GM23338 (cell line): ENCODE results near the gene TNS3. TPM values are rescaled to one million over a fixed set of nuclear protein-coding genes. Genes with fewer than 3 reads are reported as not detected.

ENCODE experiments used
- ATAC-seq: fragments of 200-7000 bp; cut with Tn5 transposase; 3 replicates; pipeline ENCODE4 v1.9.1; 2020
- DNase-seq: peaks from one replicate; pipeline ENCODE4 v3.0.0-alpha.2; 2015; ENCODE audit warnings: low spot score
- H2AFZ ChIP-seq: fragments of 200-600 bp; sonication (generic); 2 replicates; pipeline ENCODE4 v1.8.0; 2016; ENCODE audit warnings: antibody characterized with exemption, mild to moderate bottlenecking, moderate library complexity
- H3F3A ChIP-seq: fragments of 200-600 bp; sonication (generic); replicated peaks from 2 replicates; pipeline ENCODE4 v1.8.0; 2017; ENCODE audit warnings: antibody characterized with exemption, mixed run types, low read depth
- H3K27ac ChIP-seq: fragments of 200-600 bp; sonication (generic); 2 replicates; pipeline ENCODE4 v1.6.1; 2016; ENCODE audit warnings: low read depth
- H3K27me3 ChIP-seq: fragments of 200-600 bp; sonication (generic); 2 replicates; pipeline ENCODE4 v1.8.0; 2016; ENCODE audit warnings: mild to moderate bottlenecking, mixed run types, moderate library complexity; ENCODE audit not compliant: insufficient read depth
- H3K36me3 ChIP-seq: fragments of 200-600 bp; sonication (generic); 2 replicates; pipeline ENCODE4 v1.8.0; 2016; ENCODE audit warnings: mild to moderate bottlenecking; ENCODE audit not compliant: insufficient read depth
- H3K4me1 ChIP-seq: fragments of 200-600 bp; sonication (generic); 2 replicates; pipeline ENCODE4 v1.8.0; 2016; ENCODE audit warnings: mild to moderate bottlenecking, moderate library complexity; ENCODE audit not compliant: insufficient read depth
- H3K4me2 ChIP-seq: fragments of 200-600 bp; sonication (generic); 2 replicates; pipeline ENCODE4 v1.7.1; 2017; ENCODE audit warnings: mixed run types
- H3K4me3 ChIP-seq: fragments of 200-600 bp; sonication (generic); 2 replicates; pipeline ENCODE4 v1.6.1; 2016; ENCODE audit warnings: mixed run types
- H3K79me2 ChIP-seq: fragments of 200-600 bp; sonication (generic); replicated peaks from 2 replicates; pipeline ENCODE4 v1.8.0; 2017; ENCODE audit warnings: mild to moderate bottlenecking; ENCODE audit not compliant: insufficient read depth
- H3K9me2 ChIP-seq: fragments of 200-600 bp; sonication (generic); 2 replicates; pipeline ENCODE4 v1.8.0; 2017; ENCODE audit not compliant: insufficient read depth
- H4K20me1 ChIP-seq: fragments of 200-600 bp; sonication (generic); replicated peaks from 2 replicates; pipeline ENCODE4 v1.8.0; 2017; ENCODE audit warnings: mild to moderate bottlenecking; ENCODE audit not compliant: insufficient read depth
- H3K27ac Mint-ChIP-seq: 2 replicates; pipeline ENCODE4 v1.8.0; 2020; ENCODE audit warnings: inconsistent platforms, mild to moderate bottlenecking, moderate library complexity, mixed read lengths
- H3K27me3 Mint-ChIP-seq: 3 replicates; pipeline ENCODE4 v1.8.0; 2022; ENCODE audit warnings: low read depth, mild to moderate bottlenecking, moderate library complexity, mixed read lengths, inconsistent platforms; ENCODE audit not compliant: insufficient read depth, poor library complexity
- H3K36me3 Mint-ChIP-seq: 3 replicates; pipeline ENCODE4 v1.8.0; 2021; ENCODE audit warnings: low read depth, mild to moderate bottlenecking, inconsistent platforms, moderate library complexity, mixed read lengths
- H3K4me1 Mint-ChIP-seq: 3 replicates; pipeline ENCODE4 v1.8.0; 2020; ENCODE audit warnings: mild to moderate bottlenecking, inconsistent platforms, mixed read lengths
- H3K4me3 Mint-ChIP-seq: 3 replicates; pipeline ENCODE4 v1.8.0; 2021; ENCODE audit warnings: moderate library complexity, mild to moderate bottlenecking, inconsistent platforms, mixed read lengths
- H3K9me3 Mint-ChIP-seq: 3 replicates; pipeline ENCODE4 v1.8.0; 2020; ENCODE audit warnings: moderate library complexity, mild to moderate bottlenecking, inconsistent platforms, mixed read lengths
- CREB1 ChIP-seq: fragments of 250-450 bp; sonication (Bioruptor Pico); IDR thresholded peaks from 2 replicates; pipeline ENCODE4 v1.5.0; 2020; ENCODE audit warnings: low read depth, mild to moderate bottlenecking, moderate library complexity
- CTCF ChIP-seq, 2 experiments: fragments of 200-600 bp in 1 of 2; sonication (generic) in 1 of 2; conservative IDR thresholded peaks; 2 replicates each; pipeline versions ENCODE4 v1.5.1 to v1.6.1; 2016 to 2017; ENCODE audit warnings: antibody characterized with exemption in 2 of 2, low read depth in 2 of 2, mild to moderate bottlenecking in 2 of 2, moderate library complexity in 1 of 2
- ETS1 ChIP-seq: IDR thresholded peaks from 2 replicates; pipeline ENCODE4 v1.6.1; 2016; ENCODE audit warnings: antibody characterized with exemption
- EZH2 ChIP-seq: fragments of 200-600 bp; sonication (generic); IDR thresholded peaks from one replicate; pipeline ENCODE4 v1.8.0; 2017; ENCODE audit warnings: antibody characterized with exemption, mild to moderate bottlenecking, low read depth; ENCODE audit not compliant: unreplicated experiment
- EZH2phosphoT487 ChIP-seq: fragments of 200-600 bp; sonication (generic); IDR thresholded peaks from one replicate; pipeline ENCODE4 v1.8.1; 2018; ENCODE audit warnings: antibody characterized with exemption; ENCODE audit not compliant: unreplicated experiment
- JUNB ChIP-seq: IDR thresholded peaks from one replicate; pipeline ENCODE4 v1.6.1; 2016; ENCODE audit warnings: antibody characterized with exemption; ENCODE audit not compliant: unreplicated experiment
- NANOG ChIP-seq: IDR thresholded peaks from 2 replicates; pipeline ENCODE4 v1.6.1; 2016; ENCODE audit warnings: antibody characterized with exemption, borderline replicate concordance
- POLR2AphosphoS5 ChIP-seq: IDR thresholded peaks from 2 replicates; pipeline ENCODE4 v1.6.1; 2016; ENCODE audit warnings: antibody characterized with exemption, low read depth
- REST ChIP-seq: IDR thresholded peaks from one replicate; pipeline ENCODE4 v1.6.1; 2018; ENCODE audit warnings: antibody characterized with exemption; ENCODE audit not compliant: unreplicated experiment
- STAT1 ChIP-seq: IDR thresholded peaks from one replicate; pipeline ENCODE4 v1.6.1; 2016; ENCODE audit warnings: antibody characterized with exemption; ENCODE audit not compliant: unreplicated experiment
- ZNF114 ChIP-seq: fragments of 250-450 bp; sonication (Bioruptor Pico); IDR thresholded peaks from 2 replicates; pipeline ENCODE4 v1.5.0; 2020; ENCODE audit warnings: mild to moderate bottlenecking, moderate library complexity
- ZNF331 ChIP-seq: fragments of 250-450 bp; sonication (Bioruptor Pico); IDR thresholded peaks from 2 replicates; pipeline ENCODE4 v1.5.0; 2020; ENCODE audit warnings: low read depth, mild to moderate bottlenecking, moderate library complexity
- ZNF462 ChIP-seq: fragments of 250-450 bp; sonication (Bioruptor Pico); IDR thresholded peaks from 2 replicates; pipeline ENCODE4 v1.5.0; 2020; ENCODE audit warnings: mild to moderate bottlenecking, moderate library complexity
- polyA plus RNA-seq: library from polyadenylated mRNA; unstranded; fragments of >200 nt; fragmentation: Nextera tagmentation; extraction: Ambion mirVana; gene quantifications from 2 replicates; pipeline ENCODE4 v1.2.1, GENCODE V29; 2016
- total RNA-seq: library from RNA; depleted of rRNA; stranded (reverse); fragments of >200 nt; shearing (Covaris generic); gene quantifications from 2 replicates; pipeline ENCODE4 v1.2.3, GENCODE V29; 2014

The TNS3 gene
- total and polyA plus RNA-seq, 2 experiments from 2014 or later, result 6.2 to 28.7 TPM

- peaks cover 10% of the 10 kb centered on the region; the same call in 2 of the 3 replicates for H3K9me3 Mint-ChIP-seq
- no peaks in the 10 kb centered on the region for H3K4me1 Mint-ChIP-seq
- H3K4me3 Mint-ChIP-seq, result no peak overlapping the region
- Histone ChIP-seq H3K4me3 (no peak overlapping the region), H3K36me3 (no peaks in the 10 kb centered on the region), H3K4me2 (no peak overlapping the region), H3F3A (no peaks in the 10 kb centered on the region), H4K20me1 (no peaks in the 10 kb centered on the region), H3K27me3 (no peaks in the 10 kb centered on the region), H3K27ac (no peak overlapping the region), H3K4me1 (no peaks in the 10 kb centered on the region), H3K9me2 (peaks cover 4% of the 10 kb centered on the region; the same call in 1 of the 2 replicates), H3K79me2 (no peaks in the 10 kb centered on the region), H2AFZ (no peak overlapping the region)
- ATAC-seq, result no peak
- no peaks in the 10 kb centered on the region for H3K27me3 Mint-ChIP-seq
- TF ChIP-seq POLR2AphosphoS5 (no peak), EZH2phosphoT487 (no peak), ETS1 (no peak), STAT1 (no peak), JUNB (no peak), EZH2 (no peak), REST (no peak), CTCF (conservative IDR thresholded peaks at IDR 0.05; ENCODE audit: low read depth in 2 of 2) (no peak), ZNF462 (CRISPR knock-in tag) (no peak), CREB1 (CRISPR knock-in tag) (no peak), ZNF331 (no peak), ZNF114 (CRISPR knock-in tag) (no peak), NANOG (no peak)
- DNase-seq, result no peak
- no peak overlapping the region for H3K27ac Mint-ChIP-seq
- no peaks in the 10 kb centered on the region for H3K36me3 Mint-ChIP-seq
Observed at GRCh38 chr7:47247132-47247531, 334.8 kb downstream of the TNS3 start.
